GM23338 (cell line): ENCODE data around the gene MRPL27.
"Not testable (repeated sequence)": the region's sequence is repeated elsewhere in the genome, so short reads cannot be mapped to it uniquely, and the experiment has no call there.

ENCODE experiments used
- CREB1 ChIP-seq: fragments of 250-450 bp; sonication (Bioruptor Pico); IDR thresholded peaks from 2 replicates; pipeline ENCODE4 v1.5.0; 2020; ENCODE audit warnings: low read depth, mild to moderate bottlenecking, moderate library complexity
- EZH2 ChIP-seq: fragments of 200-600 bp; sonication (generic); IDR thresholded peaks from one replicate; pipeline ENCODE4 v1.8.0; 2017; ENCODE audit warnings: antibody characterized with exemption, mild to moderate bottlenecking, low read depth; ENCODE audit not compliant: unreplicated experiment
- EZH2phosphoT487 ChIP-seq: fragments of 200-600 bp; sonication (generic); IDR thresholded peaks from one replicate; pipeline ENCODE4 v1.8.1; 2018; ENCODE audit warnings: antibody characterized with exemption; ENCODE audit not compliant: unreplicated experiment
- POLR2AphosphoS5 ChIP-seq: IDR thresholded peaks from 2 replicates; pipeline ENCODE4 v1.6.1; 2016; ENCODE audit warnings: antibody characterized with exemption, low read depth
- REST ChIP-seq: IDR thresholded peaks from one replicate; pipeline ENCODE4 v1.6.1; 2018; ENCODE audit warnings: antibody characterized with exemption; ENCODE audit not compliant: unreplicated experiment
- TF ChIP-seq, protein P1 (sequence below), 2 experiments: fragments of 200-600 bp in 1 of 2; sonication (generic) in 1 of 2; conservative IDR thresholded peaks; 2 replicates each; pipeline versions ENCODE4 v1.5.1 to v1.6.1; 2016 to 2017; ENCODE audit warnings: antibody characterized with exemption in 2 of 2, low read depth in 2 of 2, mild to moderate bottlenecking in 2 of 2, moderate library complexity in 1 of 2

DNA sequence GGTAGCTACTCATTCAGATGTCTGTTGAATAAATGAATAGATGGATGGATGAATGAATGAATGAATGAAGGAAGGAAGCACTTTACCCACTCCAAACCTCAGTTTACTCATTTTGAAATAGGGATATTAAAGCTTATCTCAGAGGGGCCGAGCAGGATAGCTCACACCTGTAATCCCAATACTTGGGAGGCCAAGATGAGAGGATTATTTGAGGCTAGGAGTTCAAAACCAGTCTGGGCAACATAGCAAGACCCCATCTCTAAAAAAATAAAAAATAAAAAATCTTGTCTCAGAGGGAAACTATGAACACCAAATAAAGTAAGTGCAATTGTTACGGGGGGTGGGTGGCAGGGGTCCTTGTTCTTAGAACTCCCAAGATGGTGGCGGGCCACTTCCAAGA lies 25.7 kb upstream of the MRPL27 start:
- TF ChIP-seq, protein P1, sequence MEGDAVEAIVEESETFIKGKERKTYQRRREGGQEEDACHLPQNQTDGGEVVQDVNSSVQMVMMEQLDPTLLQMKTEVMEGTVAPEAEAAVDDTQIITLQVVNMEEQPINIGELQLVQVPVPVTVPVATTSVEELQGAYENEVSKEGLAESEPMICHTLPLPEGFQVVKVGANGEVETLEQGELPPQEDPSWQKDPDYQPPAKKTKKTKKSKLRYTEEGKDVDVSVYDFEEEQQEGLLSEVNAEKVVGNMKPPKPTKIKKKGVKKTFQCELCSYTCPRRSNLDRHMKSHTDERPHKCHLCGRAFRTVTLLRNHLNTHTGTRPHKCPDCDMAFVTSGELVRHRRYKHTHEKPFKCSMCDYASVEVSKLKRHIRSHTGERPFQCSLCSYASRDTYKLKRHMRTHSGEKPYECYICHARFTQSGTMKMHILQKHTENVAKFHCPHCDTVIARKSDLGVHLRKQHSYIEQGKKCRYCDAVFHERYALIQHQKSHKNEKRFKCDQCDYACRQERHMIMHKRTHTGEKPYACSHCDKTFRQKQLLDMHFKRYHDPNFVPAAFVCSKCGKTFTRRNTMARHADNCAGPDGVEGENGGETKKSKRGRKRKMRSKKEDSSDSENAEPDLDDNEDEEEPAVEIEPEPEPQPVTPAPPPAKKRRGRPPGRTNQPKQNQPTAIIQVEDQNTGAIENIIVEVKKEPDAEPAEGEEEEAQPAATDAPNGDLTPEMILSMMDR (conservative IDR thresholded peaks at IDR 0.05; ENCODE audit: low read depth in 2 of 2) = not testable (repeated sequence)
- not testable (repeated sequence) for TF ChIP-seq EZH2, REST, EZH2phosphoT487, CREB1, POLR2AphosphoS5
